Testis (tissue), 2 donors: ENCODE measurements around the gene PPP1R14D.

Source experiments
- POLR2A ChIP-seq: fragments of 450-650 bp; IDR thresholded peaks from one replicate; pipeline ENCODE4 v1.6.1; 2017; ENCODE audit warnings: antibody characterized with exemption, mild to moderate bottlenecking, moderate library complexity
- TF ChIP-seq, protein P1 (sequence below), 3 experiments: fragments of 450-650 bp in 2 of 3; fragments of 200-600 bp in 1 of 3; sonication (generic) in 1 of 3; IDR thresholded peaks; one replicate each; pipeline ENCODE4 v1.5.1; 2016 to 2019; ENCODE audit warnings: antibody characterized with exemption in 3 of 3, mild to moderate bottlenecking in 2 of 3, moderate library complexity in 1 of 3

GRCh38 chr15:40803076-40803475, 25.4 kb downstream of the PPP1R14D start:
- no peak for TF ChIP-seq POLR2A
- TF ChIP-seq, protein P1, sequence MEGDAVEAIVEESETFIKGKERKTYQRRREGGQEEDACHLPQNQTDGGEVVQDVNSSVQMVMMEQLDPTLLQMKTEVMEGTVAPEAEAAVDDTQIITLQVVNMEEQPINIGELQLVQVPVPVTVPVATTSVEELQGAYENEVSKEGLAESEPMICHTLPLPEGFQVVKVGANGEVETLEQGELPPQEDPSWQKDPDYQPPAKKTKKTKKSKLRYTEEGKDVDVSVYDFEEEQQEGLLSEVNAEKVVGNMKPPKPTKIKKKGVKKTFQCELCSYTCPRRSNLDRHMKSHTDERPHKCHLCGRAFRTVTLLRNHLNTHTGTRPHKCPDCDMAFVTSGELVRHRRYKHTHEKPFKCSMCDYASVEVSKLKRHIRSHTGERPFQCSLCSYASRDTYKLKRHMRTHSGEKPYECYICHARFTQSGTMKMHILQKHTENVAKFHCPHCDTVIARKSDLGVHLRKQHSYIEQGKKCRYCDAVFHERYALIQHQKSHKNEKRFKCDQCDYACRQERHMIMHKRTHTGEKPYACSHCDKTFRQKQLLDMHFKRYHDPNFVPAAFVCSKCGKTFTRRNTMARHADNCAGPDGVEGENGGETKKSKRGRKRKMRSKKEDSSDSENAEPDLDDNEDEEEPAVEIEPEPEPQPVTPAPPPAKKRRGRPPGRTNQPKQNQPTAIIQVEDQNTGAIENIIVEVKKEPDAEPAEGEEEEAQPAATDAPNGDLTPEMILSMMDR (IDR thresholded peaks at IDR 0.05), result no peak
